ENCODE data around the gene A3GALT2. TPM values are rescaled to one million over a fixed set of nuclear protein-coding genes. Genes with fewer than 3 reads are reported as not detected.
A peak's percentile ranks its signal among the peaks of the same experiment; 100 is the strongest.

The A3GALT2 gene
- polyA plus RNA-seq, 1 experiment = not detected

- Histone ChIP-seq H3K4me3 (ENCODE audit: low read depth, low read length) (no peak overlapping the region), H3K27me3 (ENCODE audit: control insufficient read depth, insufficient read depth, low read length) (no peaks in the 10 kb centered on the region), H3K36me3 (ENCODE audit: control insufficient read depth, insufficient read depth, low read length) (peaks cover 20% of the 10 kb centered on the region)
- no peak for TF ChIP-seq CTCF (IDR thresholded peaks at IDR 0.05; ENCODE audit: insufficient read depth, low read depth, low read length)
- CTCF ChIA-PET = interaction anchor here (0.7 to 8.3 kb wide), 17 partner anchors 10 to 171 kb away, joined by 3 to 203 read pairs (median 4); no protein-coding TSS in a partner anchor
- POLR2A ChIA-PET = interaction anchor here (0.5 kb wide), 1 partner anchor 68 kb away, joined by 8 read pairs; no protein-coding TSS in a partner anchor
- DNase-seq (ENCODE audit: low read depth) = no peak
Observed at GRCh38 chr1:33297911-33298622, 22.8 kb downstream of the A3GALT2 start.

GRCh38 chr1:33296824-33297223 lies 24.1 kb downstream of the A3GALT2 start:
- Histone ChIP-seq H3K27me3 (ENCODE audit: control insufficient read depth, insufficient read depth, low read length) (no peaks in the 10 kb centered on the region), H3K36me3 (ENCODE audit: control insufficient read depth, insufficient read depth, low read length) (peaks cover 20% of the 10 kb centered on the region), H3K4me3 (ENCODE audit: low read depth, low read length) (no peak overlapping the region)
- TF ChIP-seq CTCF (IDR thresholded peaks at IDR 0.05; ENCODE audit: insufficient read depth, low read depth, low read length) = no peak
- DNase-seq (ENCODE audit: low read depth) = no peak
- POLR2A ChIA-PET = interaction anchor here (0.7 kb wide), 1 partner anchor 16 kb away, joined by 3 read pairs; no protein-coding TSS in a partner anchor
- CTCF ChIA-PET = interaction anchor here (0.7 to 8.3 kb wide), 21 partner anchors 9 to 315 kb away, joined by 3 to 203 read pairs (median 8); partner anchors contain the start of gene TRIM62

- DNase-seq (ENCODE audit: low read depth) = no peak
- CTCF ChIA-PET = interaction anchor here (0.6 to 8.3 kb wide), 44 partner anchors 10 to 316 kb away, joined by 3 to 203 read pairs (median 5); partner anchors contain the start of genes A3GALT2 and TRIM62
- POLR2A ChIA-PET = no interaction called here
- Histone ChIP-seq H3K27me3 (ENCODE audit: control insufficient read depth, insufficient read depth, low read length) (no peaks in the 10 kb centered on the region), H3K36me3 (ENCODE audit: control insufficient read depth, insufficient read depth, low read length) (peaks cover 20% of the 10 kb centered on the region), H3K4me3 (ENCODE audit: low read depth, low read length) (no peak overlapping the region)
- no peak for TF ChIP-seq CTCF (IDR thresholded peaks at IDR 0.05; ENCODE audit: insufficient read depth, low read depth, low read length)
Observed at GRCh38 chr1:33296082-33296458, 24.8 kb downstream of the A3GALT2 start.

DNA sequence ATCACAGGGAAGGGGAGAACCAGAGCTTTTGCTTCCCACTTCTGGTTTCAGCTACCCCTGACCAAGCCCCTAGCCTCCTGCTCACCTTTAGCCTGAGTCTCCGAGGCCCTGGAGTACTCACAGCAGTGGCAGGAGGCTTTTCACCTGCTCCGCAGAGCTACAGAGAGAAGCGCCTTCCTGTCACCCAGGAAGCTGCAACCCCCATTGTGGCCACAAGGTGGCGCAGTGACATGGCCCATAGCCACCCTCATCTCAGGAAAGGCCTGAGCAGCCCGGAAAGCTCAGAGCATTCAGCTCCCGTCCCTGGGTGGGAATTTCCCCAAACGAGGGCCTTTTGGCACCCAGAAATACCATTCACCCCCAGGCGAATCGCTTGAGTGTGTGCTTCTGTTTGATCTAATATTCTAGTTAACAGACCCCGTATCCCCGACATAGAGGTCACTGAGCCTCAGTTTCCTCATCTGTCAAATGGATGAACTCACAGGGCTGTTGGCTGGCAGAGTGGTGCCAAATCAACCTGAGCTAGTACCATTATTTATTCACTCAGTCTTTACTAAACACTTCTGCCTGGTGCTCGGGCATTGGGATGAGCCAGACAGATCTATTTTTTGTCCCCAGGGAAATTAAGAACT lies 25.3 kb downstream of the A3GALT2 start:
- TF ChIP-seq CTCF (IDR thresholded peaks at IDR 0.05; ENCODE audit: insufficient read depth, low read depth, low read length) = peak; percentile 92
- no peaks in the 10 kb centered on the region for H3K27me3 ChIP-seq (ENCODE audit: control insufficient read depth, insufficient read depth, low read length)
- DNase-seq (ENCODE audit: low read depth) = no peak
- ChIA-PET CTCF (interaction anchor here (0.6 to 8.3 kb wide), 47 partner anchors 9 to 316 kb away, joined by 3 to 203 read pairs (median 5); partner anchors contain the start of genes A3GALT2 and TRIM62), POLR2A (no interaction called here)
- no peak overlapping the region for H3K4me3 ChIP-seq (ENCODE audit: low read depth, low read length)
- H3K36me3 ChIP-seq (ENCODE audit: control insufficient read depth, insufficient read depth, low read length) = peaks cover 20% of the 10 kb centered on the region

GRCh38 chr1:33295023-33295422 lies 25.9 kb downstream of the A3GALT2 start:
- POLR2A ChIA-PET = no interaction called here
- TF ChIP-seq CTCF (IDR thresholded peaks at IDR 0.05; ENCODE audit: insufficient read depth, low read depth, low read length) = no peak
- CTCF ChIA-PET = interaction anchor here (0.6 to 8.3 kb wide), 44 partner anchors 8 to 317 kb away, joined by 3 to 203 read pairs (median 5); partner anchors contain the start of genes A3GALT2 and TRIM62
- Histone ChIP-seq H3K4me3 (ENCODE audit: low read depth, low read length) (no peak overlapping the region), H3K27me3 (ENCODE audit: control insufficient read depth, insufficient read depth, low read length) (no peaks in the 10 kb centered on the region), H3K36me3 (ENCODE audit: control insufficient read depth, insufficient read depth, low read length) (peaks cover 20% of the 10 kb centered on the region)
- no peak for DNase-seq (ENCODE audit: low read depth)
